Mammary epithelial cell (primary cell): ENCODE results near the gene MAPK10.

ENCODE experiments used
- EZH2 ChIP-seq: IDR thresholded peaks from 2 replicates; pipeline ENCODE4 v1.6.1; 2012; ENCODE audit warnings: low read length, inconsistent platforms, borderline replicate concordance
- TF ChIP-seq, protein P1 (sequence below), 2 donors: IDR thresholded peaks in 1 of 2; conservative IDR thresholded peaks in 1 of 2; 2 replicates each; pipeline ENCODE4 v1.5.1; 2011 to 2012; ENCODE audit warnings: inconsistent platforms in 2 of 2, low read length in 2 of 2, mild to moderate bottlenecking in 2 of 2, control low read depth in 1 of 2, low read depth in 1 of 2; ENCODE audit not compliant: insufficient read depth in 1 of 2; ENCODE audit errors: extremely low read depth in 1 of 2

DNA sequence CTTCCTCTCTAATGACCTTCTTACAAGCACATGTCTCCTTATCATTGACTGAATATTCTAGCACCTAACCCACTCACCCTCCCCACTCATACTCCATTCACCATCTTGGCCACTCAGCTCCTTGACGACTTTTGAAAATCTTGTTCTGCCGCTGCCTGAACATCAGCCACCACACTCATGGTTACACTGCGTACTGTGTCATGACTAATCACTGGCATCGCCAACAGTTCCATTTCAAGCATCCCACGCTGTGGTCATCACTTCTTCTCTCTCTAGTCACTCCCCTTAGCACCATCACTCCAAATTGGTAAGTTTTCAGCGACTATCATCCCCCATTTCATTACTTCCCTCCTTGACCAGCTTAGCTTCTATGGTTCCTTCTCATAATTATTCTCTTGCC is 352.8 kb downstream of the MAPK10 start:
- TF ChIP-seq EZH2, result no peak
- TF ChIP-seq, protein P1, sequence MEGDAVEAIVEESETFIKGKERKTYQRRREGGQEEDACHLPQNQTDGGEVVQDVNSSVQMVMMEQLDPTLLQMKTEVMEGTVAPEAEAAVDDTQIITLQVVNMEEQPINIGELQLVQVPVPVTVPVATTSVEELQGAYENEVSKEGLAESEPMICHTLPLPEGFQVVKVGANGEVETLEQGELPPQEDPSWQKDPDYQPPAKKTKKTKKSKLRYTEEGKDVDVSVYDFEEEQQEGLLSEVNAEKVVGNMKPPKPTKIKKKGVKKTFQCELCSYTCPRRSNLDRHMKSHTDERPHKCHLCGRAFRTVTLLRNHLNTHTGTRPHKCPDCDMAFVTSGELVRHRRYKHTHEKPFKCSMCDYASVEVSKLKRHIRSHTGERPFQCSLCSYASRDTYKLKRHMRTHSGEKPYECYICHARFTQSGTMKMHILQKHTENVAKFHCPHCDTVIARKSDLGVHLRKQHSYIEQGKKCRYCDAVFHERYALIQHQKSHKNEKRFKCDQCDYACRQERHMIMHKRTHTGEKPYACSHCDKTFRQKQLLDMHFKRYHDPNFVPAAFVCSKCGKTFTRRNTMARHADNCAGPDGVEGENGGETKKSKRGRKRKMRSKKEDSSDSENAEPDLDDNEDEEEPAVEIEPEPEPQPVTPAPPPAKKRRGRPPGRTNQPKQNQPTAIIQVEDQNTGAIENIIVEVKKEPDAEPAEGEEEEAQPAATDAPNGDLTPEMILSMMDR (conservative IDR thresholded peaks at IDR 0.05 in 1 of 2, IDR thresholded peaks at IDR 0.05 in 1 of 2; ENCODE audit: extremely low read depth in 1 of 2, insufficient read depth in 1 of 2, low read depth in 1 of 2, low read length in 2 of 2), result no peak
